ENCODE results near the gene FBXO4. TPM values are rescaled to one million over a fixed set of nuclear protein-coding genes. Genes with fewer than 3 reads are reported as not detected.
"Not testable (repeated sequence)": the region's sequence is repeated elsewhere in the genome, so short reads cannot be mapped to it uniquely, and the experiment has no call there.

The FBXO4 gene
- total RNA-seq, 2 experiments from 2014 or later = 12.7 to 16.0 TPM

DNA sequence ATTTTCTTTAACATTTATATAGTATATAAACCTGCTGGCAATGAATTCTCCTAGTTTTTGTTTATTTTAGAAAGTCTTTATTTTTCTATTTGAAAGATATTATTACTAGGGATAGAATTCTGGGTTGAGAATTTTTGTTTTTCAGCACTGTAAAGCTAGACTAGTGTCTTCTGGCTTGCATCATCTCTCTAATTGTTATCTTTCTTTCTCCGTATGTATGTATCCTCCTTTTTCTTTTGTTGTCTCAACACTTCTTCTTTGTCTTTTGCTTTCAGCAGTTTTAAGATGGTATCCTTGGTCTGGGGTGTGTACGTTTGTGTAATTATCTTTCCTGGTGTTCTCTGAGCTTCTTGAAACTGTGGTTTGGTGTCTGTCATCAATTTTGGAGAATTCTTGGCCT is 48.8 kb downstream of the FBXO4 start:
- Mint-ChIP-seq H3K4me1 (no peaks in the 10 kb centered on the region), H3K9me3 (ENCODE audit: low read depth) (peaks cover 2% of the 10 kb centered on the region), H3K4me3 (no peak overlapping the region), H3K27ac (no peak overlapping the region), H3K27me3 (peaks cover 3% of the 10 kb centered on the region), H3K36me3 (no peaks in the 10 kb centered on the region)
- no peak for DNase-seq
- CTCF ChIA-PET = no interaction called here
- no peak for ATAC-seq

GRCh38 chr5:41978676-41979075 is 53.6 kb downstream of the FBXO4 start:
- Mint-ChIP-seq H3K4me1 (peaks cover 2% of the 10 kb centered on the region), H3K27ac (no peak overlapping the region), H3K4me3 (no peak overlapping the region), H3K36me3 (no peaks in the 10 kb centered on the region), H3K27me3 (no peaks in the 10 kb centered on the region), H3K9me3 (ENCODE audit: low read depth) (peaks cover 2% of the 10 kb centered on the region)
- ATAC-seq = no peak
- no peak for DNase-seq
- CTCF ChIA-PET = interaction anchor here (0.8 to 1.6 kb wide), 2 partner anchors 10 to 26 kb away, joined by 3 to 5 read pairs; no protein-coding TSS in a partner anchor

- Mint-ChIP-seq H3K36me3 (no peaks in the 10 kb centered on the region), H3K27ac (no peak overlapping the region), H3K4me1 (peaks cover 2% of the 10 kb centered on the region), H3K9me3 (ENCODE audit: low read depth) (peaks cover 2% of the 10 kb centered on the region), H3K27me3 (peaks cover 8% of the 10 kb centered on the region), H3K4me3 (no peak overlapping the region)
- DNase-seq = no peak
- no peak for ATAC-seq
- CTCF ChIA-PET = no interaction called here
These were observed 55.3 kb downstream of the FBXO4 start for GRCh38 chr5:41980396-41980795.

- DNase-seq (no peak), ATAC-seq (no peak)
- no peaks in the 10 kb centered on the region for H3K9me3 Mint-ChIP-seq (ENCODE audit: low read depth)
- no peak overlapping the region for H3K27ac Mint-ChIP-seq
- no peaks in the 10 kb centered on the region for H3K36me3 Mint-ChIP-seq
- H3K27me3 Mint-ChIP-seq = peaks cover 9% of the 10 kb centered on the region
- H3K4me3 Mint-ChIP-seq = no peak overlapping the region
- CTCF ChIA-PET = no interaction called here
- peaks cover 2% of the 10 kb centered on the region for H3K4me1 Mint-ChIP-seq
These were observed 55.8 kb downstream of the FBXO4 start for GRCh38 chr5:41980870-41981269.

GRCh38 chr5:41982858-41983257 is 57.8 kb downstream of the FBXO4 start:
- CTCF ChIA-PET; H3K27ac Mint-ChIP-seq; H3K36me3 Mint-ChIP-seq; H3K4me3 Mint-ChIP-seq; H3K9me3 Mint-ChIP-seq (ENCODE audit: low read depth); DNase-seq; ATAC-seq; H3K4me1 Mint-ChIP-seq: not testable (repeated sequence)
- H3K27me3 Mint-ChIP-seq = peaks cover 19% of the 10 kb centered on the region

GRCh38 chr5:41983284-41983683 is 58.2 kb downstream of the FBXO4 start:
- peaks cover 2% of the 10 kb centered on the region for H3K4me1 Mint-ChIP-seq
- no peaks in the 10 kb centered on the region for H3K36me3 Mint-ChIP-seq
- no peaks in the 10 kb centered on the region for H3K9me3 Mint-ChIP-seq (ENCODE audit: low read depth)
- H3K4me3 Mint-ChIP-seq = no peak overlapping the region
- no peak overlapping the region for H3K27ac Mint-ChIP-seq
- CTCF ChIA-PET = no interaction called here
- DNase-seq (no peak), ATAC-seq (no peak)
- peaks cover 23% of the 10 kb centered on the region for H3K27me3 Mint-ChIP-seq

- Mint-ChIP-seq H3K9me3 (ENCODE audit: low read depth) (no peaks in the 10 kb centered on the region), H3K27ac (no peak overlapping the region), H3K36me3 (no peaks in the 10 kb centered on the region), H3K27me3 (peaks cover 38% of the 10 kb centered on the region), H3K4me3 (no peak overlapping the region), H3K4me1 (no peaks in the 10 kb centered on the region)
- DNase-seq (no peak), ATAC-seq (no peak)
- CTCF ChIA-PET = no interaction called here
These were observed 61.0 kb downstream of the FBXO4 start for GRCh38 chr5:41985945-41986695.

Other genes with a start within 250 kb of the FBXO4 start
- 10 to 100 TPM; 74.9 to 81.8 TPM for gene OXCT1, start 54.9 kb upstream of the FBXO4 start, total RNA-seq
- 10 to 100 TPM; 21.1 to 27.3 TPM for gene RIMOC1, start 20.9 kb upstream of the FBXO4 start, total RNA-seq